ENCODE measurements around the gene LY6G6D.

- TF ChIP-seq EGR1 (IDR thresholded peaks at IDR 0.05; ENCODE audit: low read depth in 2 of 2) (no peak), REST (IDR thresholded peaks at IDR 0.05) (no peak), CTCF (IDR thresholded peaks at IDR 0.05; ENCODE audit: low read depth, low read length, missing input control) (no peak), TAF1 (conservative IDR thresholded peaks at IDR 0.05) (no peak), ZBTB33 (IDR thresholded peaks at IDR 0.05) (no peak), FOXA1 (IDR thresholded peaks at IDR 0.05) (no peak), ATF3 (IDR thresholded peaks at IDR 0.05) (no peak), YY1 (IDR thresholded peaks at IDR 0.05) (no peak), JUND (IDR thresholded peaks at IDR 0.05) (no peak)
Measured at GRCh38 chr6:31683591-31683990, 31.6 kb upstream of the LY6G6D start.
